Fibroblast of peridontal ligament (primary cell): ENCODE results near the gene FAM151A.

Source experiments
- DNase-seq: peaks from one replicate; pipeline ENCODE4 v3.0.0-alpha.2; 2010; ENCODE audit errors: extremely low read depth

Gene FAM151A

GRCh38 chr1:54604051-54604450 lies 19.3 kb downstream of the FAM151A start:
- DNase-seq: no peak

DNA sequence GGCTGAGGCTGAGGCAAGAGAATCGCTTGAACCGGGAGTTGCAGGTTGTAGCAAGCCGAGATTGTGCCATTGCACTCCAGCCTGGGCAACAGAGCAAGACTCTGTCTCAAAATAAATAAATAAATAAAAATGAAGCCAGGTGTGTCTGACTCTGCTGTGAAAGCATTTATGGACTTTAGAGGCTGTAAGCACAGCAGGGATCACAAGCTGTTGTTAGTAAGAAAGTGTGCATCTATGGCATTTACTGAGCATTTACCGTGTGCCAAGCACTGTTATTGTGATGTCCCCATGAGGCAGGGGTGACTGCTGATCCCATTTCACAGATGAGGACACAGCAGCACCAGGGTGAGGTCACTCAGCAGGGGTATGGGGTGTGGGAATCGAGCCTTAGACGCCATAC lies 20.1 kb downstream of the FAM151A start:
- no peak for DNase-seq

- no peak for DNase-seq
These were observed 20.8 kb downstream of the FAM151A start for GRCh38 chr1:54602554-54602953.

- no peak for DNase-seq
These were observed 21.6 kb downstream of the FAM151A start for GRCh38 chr1:54601730-54602129.

- DNase-seq: no peak
These were observed 22.2 kb downstream of the FAM151A start for GRCh38 chr1:54600947-54601721.

GRCh38 chr1:54599211-54599823 lies 24.0 kb downstream of the FAM151A start:
- no peak for DNase-seq

GRCh38 chr1:54597455-54598030 lies 25.8 kb downstream of the FAM151A start:
- DNase-seq: no peak

DNA sequence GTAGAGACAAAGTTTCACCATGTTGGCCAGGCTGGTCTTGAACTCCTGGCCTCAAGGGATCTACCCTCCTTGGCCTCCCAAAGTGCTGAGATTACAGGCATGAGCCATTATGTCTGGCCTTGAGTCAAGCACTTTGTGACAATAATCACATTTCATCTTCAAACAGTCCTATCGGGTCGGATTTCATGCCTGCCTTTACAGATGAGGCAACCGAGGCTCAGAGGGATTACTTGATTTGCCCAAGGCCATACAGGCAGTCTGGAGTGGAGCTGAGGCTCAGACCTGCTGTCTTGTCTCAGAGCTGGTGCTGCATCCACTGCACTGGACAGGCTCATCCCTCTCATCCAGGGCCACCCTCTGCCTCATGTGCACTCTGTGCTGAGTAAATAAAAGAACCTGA lies 26.6 kb downstream of the FAM151A start:
- DNase-seq: no peak

DNA sequence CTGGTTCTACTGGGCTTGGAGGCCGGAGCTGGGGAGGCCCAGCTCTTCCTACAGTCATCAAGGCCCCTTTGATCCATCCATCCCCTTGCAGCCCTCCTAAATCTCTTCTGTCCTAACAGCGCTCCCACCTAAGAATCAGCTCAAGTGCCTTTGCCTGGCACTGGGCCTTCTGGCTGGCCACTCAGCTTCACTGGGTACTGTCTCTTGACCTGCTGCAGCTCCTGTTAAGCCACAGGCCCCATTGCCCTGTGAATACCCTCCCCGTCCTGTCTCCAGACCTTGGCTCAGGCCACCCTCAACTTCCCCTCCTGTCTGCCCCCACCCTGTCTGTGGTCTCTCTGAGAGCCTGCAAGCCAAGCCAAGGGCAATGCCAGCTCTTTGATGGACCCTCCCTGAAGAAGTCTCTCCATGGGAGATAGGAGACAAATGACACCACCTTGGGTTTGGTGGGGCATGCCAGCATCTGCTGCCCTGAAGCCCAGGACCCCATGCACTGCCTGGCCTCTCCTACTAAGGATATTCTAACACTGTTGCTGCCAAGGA lies 27.3 kb downstream of the FAM151A start:
- DNase-seq: no peak

DNA sequence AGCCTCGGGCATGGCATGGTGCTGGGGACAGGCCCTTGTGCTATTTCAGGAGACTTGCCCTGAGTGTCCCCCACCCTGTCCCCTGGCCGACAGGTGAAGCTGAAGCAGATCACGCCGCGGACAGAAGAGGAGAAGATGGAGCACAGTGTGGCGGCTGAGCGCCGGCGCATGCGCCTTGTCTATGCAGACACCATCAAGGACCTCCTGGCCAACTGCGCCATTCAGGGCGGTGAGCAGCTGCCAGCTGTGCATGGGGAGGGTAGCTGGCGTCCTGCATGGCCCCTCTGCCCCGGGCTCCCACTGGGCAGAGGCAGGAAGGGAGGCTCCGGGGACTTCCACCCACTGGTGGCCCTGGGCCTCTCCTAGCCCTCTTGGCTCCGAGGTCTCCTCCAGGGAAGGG lies 28.9 kb downstream of the FAM151A start:
- DNase-seq: no peak

- no peak for DNase-seq
These were observed 29.7 kb downstream of the FAM151A start for GRCh38 chr1:54593571-54594160.

GRCh38 chr1:54591127-54591756 lies 32.1 kb downstream of the FAM151A start:
- DNase-seq: no peak

GRCh38 chr1:54588377-54588776 lies 34.9 kb downstream of the FAM151A start:
- DNase-seq: no peak

DNA sequence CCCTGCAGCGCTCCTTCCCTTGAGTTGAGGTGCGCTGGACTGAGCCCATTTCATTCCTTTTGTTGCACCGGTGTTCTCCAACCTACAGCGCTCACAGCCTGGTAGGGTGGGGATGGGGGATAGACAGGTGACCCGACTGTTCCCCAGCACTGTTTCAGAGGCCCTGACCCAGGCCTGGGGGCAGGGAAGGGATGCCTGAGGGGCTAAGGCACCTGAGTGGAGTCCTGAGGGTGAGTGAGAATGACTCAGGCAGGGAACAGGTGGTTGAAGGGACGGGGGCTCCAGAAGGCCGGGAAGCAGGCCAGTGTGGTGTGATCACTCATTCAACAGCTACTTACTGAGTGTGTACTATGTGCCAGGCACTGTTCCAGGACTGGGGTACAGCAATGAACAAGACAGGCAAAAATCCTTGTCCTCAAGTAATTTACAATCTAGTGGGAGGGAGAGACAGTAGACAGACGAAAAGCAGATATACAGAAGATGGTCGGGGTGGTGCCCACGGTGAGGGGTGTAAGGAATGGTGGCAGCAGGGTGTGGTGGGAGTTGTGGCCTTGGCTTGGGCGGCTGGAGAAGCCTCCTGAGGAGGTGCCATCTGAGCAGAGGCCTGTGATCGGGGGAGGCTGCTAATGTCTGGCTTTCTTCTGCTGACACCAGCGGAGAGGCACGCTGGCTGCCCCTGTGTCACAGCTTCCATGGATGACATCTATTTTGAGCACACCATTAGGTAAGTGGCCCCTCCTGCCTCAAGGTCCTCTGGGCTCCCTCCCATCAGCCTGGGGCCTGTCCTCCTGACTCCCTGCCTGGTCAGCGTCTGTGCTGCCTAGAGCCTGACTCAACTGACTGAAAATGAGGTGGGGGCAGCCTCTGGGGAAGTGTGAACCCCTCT lies 37.9 kb downstream of the FAM151A start:
- DNase-seq: no peak

DNA sequence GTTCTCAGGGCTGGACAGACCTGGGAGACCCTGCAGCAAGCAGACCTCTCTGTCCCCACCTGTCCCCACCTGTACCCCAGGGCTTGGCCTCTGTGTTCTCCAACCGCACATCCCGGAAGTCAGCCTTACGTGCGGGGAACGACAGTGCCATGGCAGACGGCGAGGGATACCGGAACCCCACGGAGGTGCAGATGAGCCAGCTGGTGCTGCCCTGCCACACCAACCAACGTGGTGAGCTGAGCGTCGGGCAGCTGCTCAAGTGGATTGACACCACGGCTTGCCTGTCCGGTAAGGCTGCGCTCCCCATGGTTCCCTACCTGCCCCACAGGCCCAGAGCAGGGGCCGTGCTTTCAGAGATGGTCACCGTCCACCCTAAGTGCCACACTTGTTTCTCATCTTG lies 38.8 kb downstream of the FAM151A start:
- no peak for DNase-seq

- no peak for DNase-seq
These were observed 39.5 kb downstream of the FAM151A start for GRCh38 chr1:54583871-54584270.

- DNase-seq: no peak
These were observed 40.0 kb downstream of the FAM151A start for GRCh38 chr1:54583307-54583686.

- no peak for DNase-seq
These were observed 40.6 kb downstream of the FAM151A start for GRCh38 chr1:54582566-54583306.

DNA sequence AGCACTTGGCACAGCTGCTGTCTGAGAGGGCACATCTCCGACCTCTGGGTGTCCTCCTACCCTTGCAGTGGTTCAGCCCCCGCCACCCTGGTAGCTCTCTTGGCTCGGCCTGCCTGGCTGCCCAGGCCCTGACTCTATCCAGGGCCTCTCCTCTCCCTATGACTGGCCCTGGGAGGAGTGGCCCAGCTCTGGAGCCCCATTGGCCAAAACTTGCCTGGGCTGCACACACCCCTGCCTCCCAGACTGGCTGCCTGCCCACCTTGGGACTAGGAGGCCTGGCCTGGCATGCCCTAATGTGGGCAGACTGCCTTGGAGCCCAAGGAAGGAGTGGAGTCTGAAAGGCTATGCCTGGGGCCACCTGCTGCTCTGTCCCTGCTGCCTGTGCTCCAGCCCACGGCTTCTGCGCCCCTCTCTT lies 41.7 kb downstream of the FAM151A start:
- DNase-seq: peak; percentile 81

DNA sequence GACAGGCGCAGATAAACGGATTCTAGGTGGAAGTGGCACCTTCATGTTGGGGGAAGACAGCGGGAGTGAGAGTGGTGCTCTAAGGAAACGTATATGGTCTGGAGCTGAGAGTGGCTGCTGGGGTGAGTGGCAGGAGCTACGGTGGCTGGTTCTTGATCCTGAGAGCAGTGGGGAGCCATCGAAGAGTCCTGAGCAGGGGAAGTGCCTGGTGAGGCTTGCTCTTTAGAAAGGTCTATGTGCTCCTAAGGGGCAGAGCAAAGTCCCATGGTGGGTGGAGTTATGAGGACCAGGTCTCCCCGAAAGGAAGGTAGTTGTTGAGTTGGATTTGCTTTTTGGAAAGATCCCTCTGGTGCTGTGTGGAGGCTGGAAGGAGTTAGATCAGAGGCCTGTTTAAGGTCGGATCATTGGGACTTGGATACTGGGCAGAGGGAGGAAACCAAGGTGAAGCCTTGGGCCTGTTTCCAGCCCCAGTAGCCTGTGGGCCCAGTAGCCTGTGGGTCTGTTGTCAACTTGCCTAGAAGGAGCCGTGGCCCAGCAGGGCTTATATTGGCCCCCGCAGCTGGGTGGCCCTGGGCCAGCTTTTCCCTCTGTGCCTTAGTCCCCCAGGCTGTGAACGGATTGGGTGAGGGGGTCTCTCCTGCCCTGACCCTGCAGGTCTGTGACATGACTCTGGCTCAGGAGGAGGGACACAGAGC lies 42.3 kb downstream of the FAM151A start:
- DNase-seq: no peak
